NCI-H128 (cell line): ENCODE data around the gene BTNL8.

Experiments used
- DNase-seq: peaks from one replicate; lab custom pipeline; 2025; ENCODE audit not compliant: unreplicated experiment; lab: John Stamatoyannopoulos, UW

The BTNL8 gene

DNA sequence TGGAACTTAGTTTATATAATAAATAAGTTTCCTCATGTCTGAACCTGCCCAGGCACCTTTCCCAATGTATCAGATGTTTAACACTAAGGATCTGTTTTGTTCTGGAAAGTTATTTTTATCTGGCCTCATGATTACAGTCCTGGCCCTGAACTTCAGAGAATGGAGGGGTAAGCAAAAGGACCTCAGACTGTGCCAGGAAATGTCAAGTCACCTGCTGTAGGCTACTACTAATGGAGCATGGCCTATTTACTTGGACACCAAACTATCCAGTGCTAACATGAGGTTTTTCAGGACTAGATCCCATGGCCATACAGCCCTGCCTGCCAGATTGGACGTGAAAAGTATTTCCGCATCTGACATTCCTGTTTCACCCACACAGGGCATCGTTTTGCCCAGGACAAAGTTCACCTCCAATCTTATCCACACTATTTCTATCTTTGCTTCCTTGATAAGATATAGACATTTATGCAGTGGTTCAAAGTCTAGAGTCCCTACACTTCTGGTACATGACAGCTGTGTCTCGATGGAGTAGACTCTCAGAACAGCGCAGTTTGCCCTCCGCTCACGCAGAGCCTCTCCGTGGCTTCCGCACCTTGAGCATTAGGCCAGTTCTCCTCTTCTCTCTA lies at the start of gene BTNL8:
BTNL8 (plus strand) TSS at position 539 of the 626 bp plus-strand sequence. CDS start 152 bp downstream, outside the sequence.
- DNase-seq: no peak

DNA sequence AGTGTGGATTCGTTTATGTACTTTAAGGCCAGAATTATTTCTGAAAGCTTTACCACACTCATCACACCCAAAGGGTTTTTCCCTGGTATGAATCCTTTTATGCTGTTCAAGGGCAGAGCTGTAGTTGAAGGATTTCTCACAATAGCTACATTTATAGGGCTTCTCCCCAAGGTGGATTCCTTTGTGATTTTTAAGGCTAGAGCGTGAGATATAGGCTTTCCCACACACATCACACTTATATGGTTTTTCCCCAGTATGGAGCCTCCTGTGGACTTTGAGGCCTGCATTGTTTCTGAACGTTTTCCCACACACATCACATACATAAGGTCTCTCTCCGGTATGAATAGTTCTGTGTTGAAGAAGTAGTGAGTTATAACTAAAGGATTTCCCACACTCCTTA lies 49.1 kb upstream of the BTNL8 start:
- no peak for DNase-seq

- DNase-seq: no peak
Measured at GRCh38 chr5:180850434-180851078, 48.4 kb upstream of the BTNL8 start.

DNA sequence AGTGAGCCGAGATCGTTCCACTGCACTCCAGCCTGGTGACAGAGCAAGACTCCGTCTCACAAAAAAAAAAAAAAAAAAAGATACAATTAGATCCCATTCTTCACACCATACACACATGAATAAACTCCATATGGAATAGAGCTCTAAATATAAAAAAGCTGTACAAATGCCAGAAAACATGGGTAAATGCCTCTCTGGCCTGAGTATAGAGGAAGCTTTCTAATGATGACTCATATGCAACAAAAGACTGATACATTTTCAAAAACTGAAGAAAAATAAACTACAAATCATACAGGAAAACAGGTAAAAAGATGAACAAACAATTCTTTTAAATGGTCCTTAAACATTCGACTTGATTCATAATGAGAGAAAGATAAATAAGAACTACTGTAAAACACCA lies 46.5 kb upstream of the BTNL8 start:
- DNase-seq: no peak

GRCh38 chr5:180853121-180853847 lies 45.7 kb upstream of the BTNL8 start:
- DNase-seq: no peak

DNA sequence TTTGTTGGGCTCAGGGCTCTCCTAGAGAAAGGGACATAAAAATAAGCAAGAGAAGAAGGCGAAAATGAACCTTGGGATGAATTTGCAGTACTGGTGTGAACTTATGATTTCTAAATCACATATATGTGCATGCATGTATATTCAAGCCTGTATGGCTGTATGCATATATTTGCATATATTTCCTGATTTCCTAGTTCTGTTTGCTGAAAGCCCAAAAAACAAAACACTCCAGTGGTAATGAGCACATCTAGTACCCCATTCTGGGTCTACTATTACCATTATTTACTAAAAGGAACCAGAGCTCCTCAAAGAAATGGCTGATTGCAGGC lies 45.1 kb upstream of the BTNL8 start:
- DNase-seq: no peak

DNA sequence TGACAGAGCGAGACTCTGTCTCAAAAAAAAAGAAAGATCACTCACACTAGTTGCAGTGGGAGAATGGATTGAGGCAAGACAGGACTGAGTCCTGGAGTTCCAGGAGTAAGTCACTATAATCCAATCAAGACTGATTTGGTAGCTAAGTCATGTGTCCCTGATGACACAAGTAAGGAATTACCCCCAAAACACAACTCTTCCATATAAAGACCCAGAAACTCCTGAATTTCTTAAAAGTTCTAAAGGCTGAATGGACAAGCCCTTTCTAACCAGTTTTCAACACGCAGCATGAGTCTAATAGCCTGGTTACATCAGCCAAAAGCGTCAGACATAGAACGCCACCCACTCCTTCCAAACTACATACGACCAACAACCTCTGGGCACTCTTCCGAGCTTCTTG lies 40.4 kb upstream of the BTNL8 start:
- no peak for DNase-seq

GRCh38 chr5:180860273-180860886 lies 38.6 kb upstream of the BTNL8 start:
- DNase-seq: peak; percentile 16

- DNase-seq: peak; percentile 39
Measured at GRCh38 chr5:180860887-180861822, 37.8 kb upstream of the BTNL8 start, which contains the start of gene ZFP62. TSS of gene ZFP62 (minus strand) at chr5:180861276. CDS start at chr5:180861219, 57 bp downstream.

DNA sequence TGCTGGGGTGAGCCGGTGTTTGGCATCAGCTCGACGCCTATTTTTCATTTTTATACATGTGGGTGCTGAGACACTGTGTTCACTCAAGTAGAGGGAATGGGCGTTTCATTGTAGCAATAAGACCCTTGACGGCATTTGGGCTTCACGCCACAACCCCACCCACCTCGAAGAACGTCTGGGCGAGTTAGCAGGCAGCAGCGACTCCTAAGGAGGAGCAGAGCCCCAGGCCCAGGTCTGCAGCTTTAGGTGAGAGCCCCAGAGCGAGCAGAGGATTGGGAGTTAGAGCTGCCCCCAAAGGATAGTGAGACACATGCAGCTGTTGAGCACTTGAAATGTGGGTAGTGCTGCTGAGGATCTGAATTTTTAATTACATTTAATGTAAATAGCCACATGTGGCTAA lies 36.3 kb upstream of the BTNL8 start:
- no peak for DNase-seq

- no peak for DNase-seq
Measured at GRCh38 chr5:180865981-180866695, 32.8 kb upstream of the BTNL8 start.

- no peak for DNase-seq
Measured at GRCh38 chr5:180866985-180867384, 32.0 kb upstream of the BTNL8 start.

DNA sequence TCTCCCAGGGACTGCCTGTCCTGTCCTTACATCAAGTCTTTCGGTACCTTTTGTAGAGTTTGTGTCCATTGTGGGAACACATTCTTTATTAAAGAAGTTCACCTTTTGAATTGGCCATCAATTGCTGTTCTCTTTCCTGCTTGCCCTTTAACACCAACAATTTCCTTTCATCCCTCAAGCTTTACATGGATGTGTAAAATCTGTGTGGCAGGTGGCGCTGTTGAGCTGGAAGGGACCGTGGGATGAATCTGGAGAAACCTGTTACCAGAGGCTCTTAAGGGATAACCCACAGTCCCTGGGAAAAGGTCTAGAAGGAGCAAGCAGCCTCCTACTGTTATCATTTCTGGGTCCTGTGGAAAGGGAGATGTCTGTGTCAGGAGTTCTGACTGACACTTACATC lies 30.0 kb upstream of the BTNL8 start:
- peak; percentile 55 for DNase-seq

DNA sequence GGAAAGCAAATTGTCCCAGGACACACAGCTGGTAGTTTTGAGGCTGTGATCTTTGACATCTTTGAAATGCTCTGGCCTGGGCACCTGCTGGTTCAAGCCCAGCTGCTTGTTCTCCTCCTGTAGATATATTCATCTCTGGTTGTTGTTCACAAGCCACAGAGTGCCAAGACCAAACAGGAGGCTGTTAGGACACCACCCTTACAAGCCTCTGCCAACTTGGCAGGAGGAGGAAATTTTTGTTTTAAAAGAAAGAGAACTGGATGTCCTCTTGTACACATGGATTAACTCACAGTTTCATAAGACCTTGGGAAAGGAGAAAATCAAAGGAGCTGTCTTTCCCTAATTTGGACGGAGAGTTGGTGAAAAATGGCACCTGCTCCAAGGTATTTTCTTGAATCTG lies 29.4 kb upstream of the BTNL8 start:
- no peak for DNase-seq

- DNase-seq: no peak
Measured at GRCh38 chr5:180870276-180871068, 28.5 kb upstream of the BTNL8 start.

DNA sequence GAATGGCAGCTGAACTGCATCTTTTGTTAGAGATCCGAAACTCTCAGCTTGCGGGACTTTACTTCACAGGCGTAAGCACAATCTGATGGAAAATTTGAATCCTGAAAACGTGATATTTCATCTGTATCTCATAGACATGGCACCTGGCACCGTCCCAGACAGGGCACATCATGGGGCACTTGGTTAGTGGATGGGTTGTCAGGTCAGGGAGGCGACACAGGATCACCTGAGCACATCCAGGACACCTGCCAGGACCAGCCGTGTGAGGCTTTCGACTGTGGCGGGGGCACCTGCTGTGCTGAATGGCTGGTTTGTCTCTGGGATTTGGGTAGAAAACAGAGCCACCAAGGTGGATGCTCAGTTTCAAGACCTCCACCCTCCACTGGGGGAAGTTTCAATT lies 26.5 kb upstream of the BTNL8 start:
- DNase-seq: no peak

- no peak for DNase-seq
Measured at GRCh38 chr5:180873615-180874520, 25.1 kb upstream of the BTNL8 start.
